HEK293 (cell line): ENCODE results near the gene CACUL1.
A peak's percentile ranks its signal among the peaks of the same experiment; 100 is the strongest.

ENCODE experiments used
- CTCF ChIA-PET: fragments of 350-600 bp; formaldehyde crosslinking; extraction: SDS; loops from one replicate; lab custom pipeline; 2021; ENCODE audit warnings: antibody characterized with exemption; lab: Yijun Ruan, JAX
- POLR2A ChIA-PET: fragments of 300-600 bp; formaldehyde crosslinking; extraction: SDS; loops from one replicate; lab custom pipeline; 2020; ENCODE audit warnings: antibody characterized with exemption, inconsistent platforms; lab: Yijun Ruan, JAX
- H3K27ac ChIP-seq: fragments of 200-500 bp; sonication (Bioruptor generic); 2 replicates; pipeline ENCODE4 v1.5.1; 2014; ENCODE audit warnings: low read depth, low read length, control low read depth, inconsistent platforms; ENCODE audit errors: extremely low read depth
- H3K36me3 ChIP-seq, 2 experiments: fragments of 200-500 bp in 1 of 2; sonication (Bioruptor generic) in 1 of 2; 1 replicate in 1 of 2; 2 replicates in 1 of 2; pipeline ENCODE4 v1.5.1; 2014 to 2017; ENCODE audit warnings: inconsistent platforms in 2 of 2, low read length in 2 of 2; ENCODE audit not compliant: control insufficient read depth in 2 of 2, insufficient read depth in 1 of 2
- H3K4me1 ChIP-seq: fragments of 200-500 bp; sonication (Bioruptor generic); 2 replicates; pipeline ENCODE4 v1.5.1; 2014; ENCODE audit warnings: mild to moderate bottlenecking, low read length, inconsistent platforms; ENCODE audit not compliant: control insufficient read depth, insufficient read depth
- H3K4me3 ChIP-seq: 2 replicates; pipeline ENCODE4 v1.5.1; 2011; ENCODE audit warnings: low read depth, mild to moderate bottlenecking, control low read depth, low read length, moderate library complexity
- H3K9me3 ChIP-seq: fragments of 200-500 bp; sonication (Bioruptor generic); 2 replicates; pipeline ENCODE4 v1.5.1; 2014; ENCODE audit warnings: low read depth, low read length, inconsistent platforms; ENCODE audit not compliant: control insufficient read depth, insufficient read depth
- BCL11B ChIP-seq: fragments of 450-650 bp; formaldehyde crosslinking; IDR thresholded peaks from 2 replicates; pipeline ENCODE4 v1.5.1; 2016; ENCODE audit warnings: low read depth, missing biosample characterization, missing genetic modification characterization
- GLI2 ChIP-seq: fragments of 450-650 bp; formaldehyde crosslinking; IDR thresholded peaks from 2 replicates; pipeline ENCODE4; 2017; ENCODE audit warnings: missing biosample characterization, missing genetic modification characterization, low read depth, borderline replicate concordance
- GLIS1 ChIP-seq: fragments of 450-650 bp; formaldehyde crosslinking; IDR thresholded peaks from 2 replicates; pipeline ENCODE4 v1.5.1; 2016; ENCODE audit warnings: missing biosample characterization, missing genetic modification characterization
- PRDM1 ChIP-seq: fragments of 450-650 bp; formaldehyde crosslinking; IDR thresholded peaks from 2 replicates; pipeline ENCODE4; 2016; ENCODE audit warnings: missing biosample characterization, missing genetic modification characterization
- ZBTB20 ChIP-seq: fragments of 450-650 bp; formaldehyde crosslinking; IDR thresholded peaks from 2 replicates; pipeline ENCODE4 v1.5.1; 2016; ENCODE audit warnings: missing biosample characterization, missing genetic modification characterization
- ZFHX2 ChIP-seq: fragments of 450-650 bp; formaldehyde crosslinking; conservative IDR thresholded peaks from 2 replicates; pipeline ENCODE4 v1.5.1; 2016; ENCODE audit warnings: missing biosample characterization, missing genetic modification characterization
- ZIC2 ChIP-seq: fragments of 450-650 bp; formaldehyde crosslinking; IDR thresholded peaks from 2 replicates; pipeline ENCODE4 v1.5.1; 2016; ENCODE audit warnings: missing biosample characterization, missing genetic modification characterization
- ZNF202 ChIP-seq: fragments of 450-650 bp; formaldehyde crosslinking; IDR thresholded peaks from 2 replicates; pipeline ENCODE4 v1.5.1; 2016; ENCODE audit warnings: missing biosample characterization, missing genetic modification characterization, borderline replicate concordance
- ZNF211 ChIP-seq: fragments of 450-650 bp; formaldehyde crosslinking; IDR thresholded peaks from 2 replicates; pipeline ENCODE4 v1.5.1; 2016; ENCODE audit warnings: low read depth, missing biosample characterization, missing genetic modification characterization
- ZNF221 ChIP-seq: fragments of 450-650 bp; formaldehyde crosslinking; IDR thresholded peaks from 2 replicates; pipeline ENCODE4 v1.5.1; 2017; ENCODE audit warnings: missing biosample characterization, missing genetic modification characterization, borderline replicate concordance
- ZNF24 ChIP-seq: fragments of 450-650 bp; formaldehyde crosslinking; IDR thresholded peaks from 2 replicates; pipeline ENCODE4 v1.5.1; 2016; ENCODE audit warnings: missing biosample characterization, missing genetic modification characterization
- ZNF292 ChIP-seq: fragments of 450-650 bp; formaldehyde crosslinking; IDR thresholded peaks from 2 replicates; pipeline ENCODE4 v1.5.1; 2016; ENCODE audit warnings: low read depth, missing biosample characterization, missing genetic modification characterization, borderline replicate concordance
- ZNF335 ChIP-seq: fragments of 450-650 bp; formaldehyde crosslinking; conservative IDR thresholded peaks from 2 replicates; pipeline ENCODE4 v1.5.1; 2016; ENCODE audit warnings: missing biosample characterization, missing genetic modification characterization
- ZNF391 ChIP-seq: fragments of 450-650 bp; formaldehyde crosslinking; IDR thresholded peaks from 2 replicates; pipeline ENCODE4 v1.5.1; 2016; ENCODE audit warnings: low read depth, missing biosample characterization, missing genetic modification characterization, borderline replicate concordance
- ZNF423 ChIP-seq: fragments of 450-650 bp; formaldehyde crosslinking; IDR thresholded peaks from 2 replicates; pipeline ENCODE4 v1.5.1; 2016; ENCODE audit warnings: missing biosample characterization, missing genetic modification characterization
- ZNF548 ChIP-seq: fragments of 450-650 bp; formaldehyde crosslinking; IDR thresholded peaks from 2 replicates; pipeline ENCODE4 v1.5.1; 2016; ENCODE audit warnings: missing biosample characterization, missing genetic modification characterization
- ZNF600 ChIP-seq: fragments of 450-650 bp; formaldehyde crosslinking; IDR thresholded peaks from 2 replicates; pipeline ENCODE4 v1.5.1; 2016; ENCODE audit warnings: missing biosample characterization, missing genetic modification characterization
- ZNF629 ChIP-seq: fragments of 450-650 bp; formaldehyde crosslinking; IDR thresholded peaks from 2 replicates; pipeline ENCODE4 v1.5.1; 2017; ENCODE audit warnings: missing biosample characterization, missing genetic modification characterization
- ZNF658 ChIP-seq: fragments of 450-650 bp; formaldehyde crosslinking; IDR thresholded peaks from 2 replicates; pipeline ENCODE4; 2016; ENCODE audit warnings: missing biosample characterization, missing genetic modification characterization
- ZNF701 ChIP-seq: fragments of 450-650 bp; formaldehyde crosslinking; IDR thresholded peaks from 2 replicates; pipeline ENCODE4 v1.5.1; 2016; ENCODE audit warnings: missing biosample characterization, missing genetic modification characterization
- TF ChIP-seq, protein P1 (sequence below): fragments of 450-650 bp; formaldehyde crosslinking; IDR thresholded peaks from 2 replicates; pipeline ENCODE4 v1.5.1; 2016; ENCODE audit warnings: missing biosample characterization, missing genetic modification characterization

Gene CACUL1

DNA sequence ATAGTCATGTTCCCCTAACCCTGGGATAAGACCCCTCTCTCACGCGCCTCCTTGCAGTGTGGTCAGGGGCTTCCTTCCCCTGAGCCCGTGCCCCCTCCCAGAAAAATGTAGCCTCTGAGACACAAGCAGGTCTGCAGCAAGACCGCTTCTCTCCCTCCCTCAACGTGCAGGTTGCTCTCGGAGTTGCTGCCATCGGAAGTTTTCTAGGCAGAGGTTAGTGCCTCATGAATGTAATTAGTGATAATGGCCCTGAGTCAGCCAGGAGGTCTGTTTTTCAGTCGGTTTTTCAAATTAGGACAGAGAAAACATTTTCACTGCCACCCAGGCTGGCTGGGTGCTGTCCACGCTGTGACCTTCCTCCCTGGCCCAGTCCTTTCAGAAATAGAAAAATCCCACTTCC is 116.1 kb downstream of the CACUL1 start:
- POLR2A ChIA-PET, result no interaction called here
- H3K4me3 ChIP-seq, result no peak overlapping the region

DNA sequence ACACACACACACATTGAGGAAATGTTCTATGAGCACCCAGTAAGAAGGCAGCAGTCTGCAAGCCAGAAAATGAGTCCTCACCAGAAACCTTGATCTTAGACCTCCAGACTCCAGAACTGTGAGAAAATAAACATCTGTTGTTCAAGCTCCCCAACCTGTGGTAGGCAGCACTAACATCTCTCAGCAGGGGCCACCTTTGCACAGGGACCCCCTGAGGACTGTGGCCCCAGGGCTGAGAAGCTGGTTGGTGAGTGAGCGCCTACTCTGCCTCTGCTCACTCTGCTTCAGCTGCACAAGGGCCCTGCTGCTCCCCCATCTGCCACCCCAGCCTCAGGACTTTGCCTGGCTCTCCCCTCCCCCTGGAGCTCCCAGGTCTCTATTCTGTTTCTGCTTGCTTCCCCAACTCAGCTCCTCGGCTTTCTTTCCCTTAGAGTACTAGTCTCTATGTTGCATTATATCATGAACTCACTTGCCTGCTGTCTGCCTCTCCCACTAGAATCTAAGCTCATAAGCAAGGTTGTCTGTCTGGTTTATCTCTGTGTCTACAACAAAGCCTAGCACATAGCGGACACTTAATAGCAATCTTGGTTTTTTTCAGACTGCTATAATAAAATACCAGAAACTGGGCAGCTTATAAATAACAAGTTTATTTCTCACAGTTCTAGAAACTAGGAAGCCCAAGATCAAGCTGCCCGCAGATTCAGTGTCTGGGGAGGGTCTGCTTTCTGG is 118.9 kb downstream of the CACUL1 start:
- ChIA-PET CTCF (interaction anchor here (0.6 to 1.0 kb wide), 4 partner anchors 9 to 31 kb away, joined by 3 to 4 read pairs (median 4); no protein-coding TSS in a partner anchor), POLR2A (no interaction called here)
- Histone ChIP-seq H3K4me3 (no peak overlapping the region), H3K27ac (no peak overlapping the region), H3K36me3 (no peaks in the 10 kb centered on the region), H3K9me3 (no peaks in the 10 kb centered on the region), H3K4me1 (no peaks in the 10 kb centered on the region)
- TF ChIP-seq ZNF391 (tag by site-specific recombination), result no peak
- TF ChIP-seq GLIS1 (tag by site-specific recombination), result peak; percentile 74
- TF ChIP-seq ZNF658 (tag by site-specific recombination), result no peak
- TF ChIP-seq ZIC2 (tag by site-specific recombination), result peak; percentile 63

More for the DNA sequence above, 116.1 kb downstream of the CACUL1 start:
- CTCF ChIA-PET, result interaction anchor here (0.6 to 1.2 kb wide), 2 partner anchors 11 to 83 kb away, joined by 3 read pairs; no protein-coding TSS in a partner anchor
- H3K27ac ChIP-seq, result no peak overlapping the region
- H3K9me3 ChIP-seq, result no peaks in the 10 kb centered on the region
- H3K36me3 ChIP-seq, result no peaks in the 10 kb centered on the region
- TF ChIP-seq ZNF423 (tag by site-specific recombination) (no peak), ZNF548 (no peak), ZNF24 (tag by site-specific recombination) (no peak), ZNF658 (tag by site-specific recombination) (no peak)
- H3K4me1 ChIP-seq, result no peaks in the 10 kb centered on the region

DNA sequence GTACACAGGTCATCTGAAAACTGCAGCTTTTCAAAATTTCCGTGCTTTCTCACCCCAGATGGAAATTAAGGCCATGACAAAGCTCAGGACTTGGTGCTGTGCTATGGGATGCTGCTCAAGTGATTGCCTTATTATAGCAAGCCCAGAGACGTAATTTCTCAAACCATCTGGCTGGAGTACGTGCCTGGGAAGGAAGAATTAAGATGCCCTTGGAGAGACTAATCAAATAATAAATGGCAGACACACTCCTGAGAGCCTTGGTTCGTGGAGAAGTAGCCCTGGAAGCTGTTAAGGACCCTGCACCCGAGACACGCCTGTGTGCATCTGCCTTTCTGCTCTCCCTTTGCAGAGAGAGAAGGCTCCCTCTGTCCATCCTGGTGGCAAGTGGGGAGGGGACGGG is 121.0 kb downstream of the CACUL1 start:
- CTCF ChIA-PET, result interaction anchor here (0.6 kb wide), 1 partner anchor 65 kb away, joined by 3 read pairs; no protein-coding TSS in a partner anchor
- no peaks in the 10 kb centered on the region for H3K36me3 ChIP-seq
- no peaks in the 10 kb centered on the region for H3K9me3 ChIP-seq
- no peak overlapping the region for H3K4me3 ChIP-seq
- POLR2A ChIA-PET, result no interaction called here
- no peak overlapping the region for H3K27ac ChIP-seq
- no peaks in the 10 kb centered on the region for H3K4me1 ChIP-seq
- no peak for TF ChIP-seq ZNF24 (tag by site-specific recombination)
- TF ChIP-seq PRDM1 (tag by site-specific recombination), result no peak
- TF ChIP-seq ZNF629 (tag by site-specific recombination), result no peak
- TF ChIP-seq, protein P1, sequence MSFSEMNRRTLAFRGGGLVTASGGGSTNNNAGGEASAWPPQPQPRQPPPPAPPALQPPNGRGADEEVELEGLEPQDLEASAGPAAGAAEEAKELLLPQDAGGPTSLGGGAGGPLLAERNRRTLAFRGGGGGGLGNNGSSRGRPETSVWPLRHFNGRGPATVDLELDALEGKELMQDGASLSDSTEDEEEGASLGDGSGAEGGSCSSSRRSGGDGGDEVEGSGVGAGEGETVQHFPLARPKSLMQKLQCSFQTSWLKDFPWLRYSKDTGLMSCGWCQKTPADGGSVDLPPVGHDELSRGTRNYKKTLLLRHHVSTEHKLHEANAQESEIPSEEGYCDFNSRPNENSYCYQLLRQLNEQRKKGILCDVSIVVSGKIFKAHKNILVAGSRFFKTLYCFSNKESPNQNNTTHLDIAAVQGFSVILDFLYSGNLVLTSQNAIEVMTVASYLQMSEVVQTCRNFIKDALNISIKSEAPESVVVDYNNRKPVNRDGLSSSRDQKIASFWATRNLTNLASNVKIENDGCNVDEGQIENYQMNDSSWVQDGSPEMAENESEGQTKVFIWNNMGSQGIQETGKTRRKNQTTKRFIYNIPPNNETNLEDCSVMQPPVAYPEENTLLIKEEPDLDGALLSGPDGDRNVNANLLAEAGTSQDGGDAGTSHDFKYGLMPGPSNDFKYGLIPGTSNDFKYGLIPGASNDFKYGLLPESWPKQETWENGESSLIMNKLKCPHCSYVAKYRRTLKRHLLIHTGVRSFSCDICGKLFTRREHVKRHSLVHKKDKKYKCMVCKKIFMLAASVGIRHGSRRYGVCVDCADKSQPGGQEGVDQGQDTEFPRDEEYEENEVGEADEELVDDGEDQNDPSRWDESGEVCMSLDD (tag by site-specific recombination), result no peak
- no peak for TF ChIP-seq ZBTB20 (tag by site-specific recombination)
- no peak for TF ChIP-seq ZFHX2 (tag by site-specific recombination)
- TF ChIP-seq GLI2, result no peak
- TF ChIP-seq BCL11B (tag by site-specific recombination), result no peak
- TF ChIP-seq ZNF335 (tag by site-specific recombination), result no peak
- TF ChIP-seq ZNF211 (tag by site-specific recombination), result no peak

DNA sequence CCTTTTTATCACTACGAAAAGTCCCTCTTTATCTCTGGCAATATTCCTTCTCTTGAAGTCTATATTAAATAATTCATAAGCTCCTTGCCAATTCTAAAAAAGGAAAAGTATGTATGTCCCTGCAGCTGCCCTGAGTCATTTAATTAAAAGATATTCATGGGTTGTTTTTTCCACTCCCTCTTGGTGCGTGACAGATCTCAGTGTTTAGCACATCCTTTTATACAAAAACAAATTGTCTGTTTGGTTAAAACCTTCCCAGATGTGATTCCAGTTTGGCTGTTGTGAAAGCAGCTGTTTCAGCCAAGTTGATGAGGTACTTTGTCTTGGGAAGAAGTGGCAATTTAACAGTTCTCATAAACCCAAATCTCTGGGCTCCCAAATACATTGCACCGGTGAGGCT is 125.6 kb downstream of the CACUL1 start:
- Histone ChIP-seq H3K4me1 (no peaks in the 10 kb centered on the region), H3K36me3 (no peaks in the 10 kb centered on the region), H3K4me3 (no peak overlapping the region), H3K9me3 (no peaks in the 10 kb centered on the region), H3K27ac (no peak overlapping the region)
- CTCF ChIA-PET, result interaction anchor here (0.6 to 1.3 kb wide), 3 partner anchors 35 to 71 kb away, joined by 3 to 5 read pairs (median 3); no protein-coding TSS in a partner anchor
- TF ChIP-seq ZBTB20 (tag by site-specific recombination) (no peak), ZNF600 (tag by site-specific recombination) (no peak), ZNF292 (tag by site-specific recombination) (no peak), ZNF202 (tag by site-specific recombination) (no peak), ZNF221 (no peak), ZNF701 (tag by site-specific recombination) (no peak)
- POLR2A ChIA-PET, result no interaction called here
